Activated CD4-positive, alpha-beta T cell treated with anti-CD3 and anti-CD28 coated beads, Interleukin-2, amount 50 U/mL, for 48 hours (primary cell): ENCODE data around the gene METAP1.
"Not testable (repeated sequence)": the region's sequence is repeated elsewhere in the genome, so short reads cannot be mapped to it uniquely, and the experiment has no call there.

Source experiments
- DNase-seq, 2 experiments: peaks; one replicate each; pipeline ENCODE4 v3.0.0-alpha.2; 2020

Gene METAP1

DNA sequence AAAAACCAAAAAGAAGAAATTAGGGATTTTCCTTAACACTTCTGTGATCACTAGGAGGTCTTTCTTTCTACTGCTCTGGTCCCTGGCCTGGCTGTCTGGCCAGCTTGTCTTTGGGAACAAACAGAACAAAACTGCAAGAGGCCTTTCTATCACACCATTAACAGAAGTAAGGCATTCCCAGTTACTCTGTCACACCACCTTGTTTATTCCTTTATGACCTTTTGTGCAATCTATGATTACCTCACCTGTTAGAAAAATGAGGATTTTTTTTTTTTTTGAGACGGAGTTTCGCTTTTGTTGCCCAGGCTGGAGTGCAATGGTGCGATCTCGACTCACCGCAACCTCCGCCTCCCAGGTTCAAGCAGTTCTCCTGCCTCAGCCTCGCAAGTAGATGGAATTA, 3.0 kb downstream of the METAP1 start:
- no peak for DNase-seq

DNA sequence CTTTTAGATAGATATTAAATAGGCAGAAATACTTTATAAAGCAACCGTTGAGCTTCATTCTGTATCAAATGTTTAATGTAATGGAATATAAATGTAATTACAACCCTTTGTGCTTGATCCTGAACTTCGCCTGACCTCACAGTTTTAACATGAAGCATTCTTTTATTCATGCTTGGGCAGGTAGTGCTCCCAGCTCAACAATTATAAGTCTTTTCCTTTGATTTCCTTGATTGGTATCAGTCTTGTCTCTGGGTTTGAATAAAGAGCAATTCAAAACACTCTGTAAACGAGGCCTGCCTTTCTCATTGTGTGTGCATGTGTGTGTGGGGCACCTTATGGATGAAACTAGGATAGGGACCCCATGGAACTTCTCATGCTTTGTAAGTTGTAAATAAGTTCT, 6.8 kb downstream of the METAP1 start:
- DNase-seq, result no peak

DNA sequence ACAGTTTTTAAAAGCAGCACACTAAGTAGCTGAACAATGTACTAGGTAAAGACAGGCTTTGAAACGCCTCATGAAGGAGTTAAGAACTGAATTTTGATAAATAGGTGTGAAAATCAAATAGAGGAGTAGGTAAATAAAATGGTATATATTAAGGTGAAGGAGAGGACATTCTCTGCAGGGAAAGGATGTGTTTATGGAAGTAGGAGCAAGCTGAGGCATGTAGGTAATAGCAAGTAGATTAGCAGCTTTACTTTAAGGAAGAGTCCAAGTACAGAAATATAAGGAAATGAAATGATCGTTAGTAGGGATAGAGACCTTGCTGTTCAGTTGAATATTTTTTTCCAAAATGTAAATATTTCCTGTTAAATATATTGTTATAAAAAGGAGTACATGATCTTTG, 12.5 kb downstream of the METAP1 start:
- no peak for DNase-seq

DNA sequence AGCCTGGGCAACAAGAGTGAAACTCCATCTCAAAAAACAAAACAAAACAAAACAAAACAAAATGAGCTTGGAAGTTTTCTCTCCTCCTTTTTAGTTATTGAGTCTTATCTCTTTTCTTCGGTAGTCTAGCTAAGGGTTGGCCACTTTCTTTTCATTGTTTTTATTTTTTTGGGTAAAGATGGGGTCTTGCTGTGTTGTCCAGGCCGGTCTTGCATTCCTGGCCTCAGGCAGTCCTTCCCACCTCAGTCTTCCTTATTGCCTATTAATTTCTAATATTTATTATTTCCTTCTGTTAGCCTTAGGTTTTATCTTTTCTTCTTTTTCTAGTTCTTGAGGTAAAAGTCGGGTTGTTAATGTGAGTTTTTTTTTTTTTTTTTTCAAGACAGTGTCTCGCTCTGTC, 16.4 kb downstream of the METAP1 start:
- no peak for DNase-seq

DNA sequence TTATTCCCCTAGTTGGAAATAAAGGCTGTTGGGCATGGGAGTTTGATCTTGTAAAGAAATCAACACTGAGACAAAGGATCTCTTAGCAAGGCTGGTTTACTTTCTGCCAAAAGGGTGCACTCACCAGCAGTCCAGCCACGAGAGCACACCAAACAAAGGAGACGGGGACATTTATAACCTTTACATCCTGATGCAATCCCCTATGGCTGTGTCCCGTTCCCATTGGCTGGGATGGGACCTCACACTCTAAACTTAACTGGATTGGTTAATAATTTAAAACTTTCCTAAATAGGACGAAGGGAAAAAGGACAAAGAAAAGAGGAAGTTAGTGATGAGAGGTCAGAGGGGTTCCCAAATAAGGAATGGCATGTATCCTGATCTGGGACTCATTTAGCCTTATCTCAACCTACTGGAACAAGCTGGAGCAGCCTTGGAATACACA, 17.9 kb downstream of the METAP1 start:
- no peak for DNase-seq

DNA sequence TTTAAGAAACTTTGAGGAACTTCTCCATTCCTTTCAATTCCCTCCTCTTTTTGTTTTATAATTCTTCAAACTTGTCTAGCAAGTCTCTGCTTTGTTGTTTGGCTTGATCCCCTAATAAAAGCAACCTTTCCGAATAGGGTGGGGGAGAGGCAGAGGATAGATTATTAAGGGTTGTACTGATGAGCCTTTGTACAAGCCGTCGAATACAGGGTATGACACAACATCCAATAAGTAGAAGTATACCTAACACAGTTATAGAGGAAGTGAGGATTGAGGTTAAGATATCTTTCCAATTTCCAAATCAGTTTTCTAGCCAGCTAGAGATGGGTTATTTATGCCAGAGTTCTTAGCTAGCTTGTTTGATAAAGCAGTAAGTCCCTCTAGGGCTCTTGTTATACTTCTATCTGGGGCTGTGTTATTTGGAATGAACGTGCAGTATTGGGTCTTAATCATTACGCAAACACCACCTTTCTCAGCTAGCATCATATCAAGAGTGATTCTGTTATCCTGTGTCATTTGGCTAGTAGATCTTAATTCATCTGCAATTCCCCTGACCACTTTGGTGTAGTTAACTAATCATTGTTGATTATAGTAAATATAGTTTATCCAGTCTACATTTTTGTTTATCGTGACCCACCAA, 18.5 kb downstream of the METAP1 start:
- no peak for DNase-seq

DNA sequence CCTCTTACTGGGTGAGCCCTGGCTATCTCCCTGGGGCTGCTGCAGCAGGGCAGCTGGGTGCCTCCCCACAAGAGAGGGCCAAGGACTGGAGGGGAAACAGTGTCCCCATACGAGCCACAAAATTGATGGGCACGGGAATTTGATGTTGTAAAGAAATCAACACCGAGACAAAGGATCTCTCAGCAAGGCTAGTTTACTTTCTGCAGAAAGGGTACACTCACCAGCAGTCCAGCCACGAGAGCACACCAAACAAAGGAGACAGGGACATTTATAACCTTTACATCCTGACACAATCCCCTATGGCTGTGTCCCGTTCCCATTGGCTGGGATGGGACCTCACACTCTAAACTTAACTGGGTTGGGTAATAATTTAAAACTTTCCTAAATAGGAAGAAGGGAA, 25.9 kb downstream of the METAP1 start:
- no peak for DNase-seq

DNA sequence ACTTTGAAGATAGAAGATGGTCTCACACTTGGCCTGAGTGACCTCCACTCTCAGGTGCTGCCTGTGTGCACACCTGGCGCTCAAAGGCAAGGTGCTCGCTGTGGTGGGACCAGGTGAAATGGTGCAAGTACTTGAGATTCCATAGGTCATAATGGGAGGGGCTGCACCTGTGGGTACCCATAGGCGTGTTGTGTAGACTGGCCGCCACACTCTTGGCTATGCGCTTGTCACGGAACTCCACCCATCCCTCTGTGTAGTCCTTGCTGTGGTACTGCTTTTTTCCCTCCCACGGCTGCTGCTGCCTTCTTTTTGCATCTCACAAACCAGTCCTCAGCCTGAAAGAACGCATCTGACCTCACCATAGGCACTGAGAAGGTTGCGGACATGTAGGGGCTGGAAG, 27.0 kb downstream of the METAP1 start:
- DNase-seq, result no peak

DNA sequence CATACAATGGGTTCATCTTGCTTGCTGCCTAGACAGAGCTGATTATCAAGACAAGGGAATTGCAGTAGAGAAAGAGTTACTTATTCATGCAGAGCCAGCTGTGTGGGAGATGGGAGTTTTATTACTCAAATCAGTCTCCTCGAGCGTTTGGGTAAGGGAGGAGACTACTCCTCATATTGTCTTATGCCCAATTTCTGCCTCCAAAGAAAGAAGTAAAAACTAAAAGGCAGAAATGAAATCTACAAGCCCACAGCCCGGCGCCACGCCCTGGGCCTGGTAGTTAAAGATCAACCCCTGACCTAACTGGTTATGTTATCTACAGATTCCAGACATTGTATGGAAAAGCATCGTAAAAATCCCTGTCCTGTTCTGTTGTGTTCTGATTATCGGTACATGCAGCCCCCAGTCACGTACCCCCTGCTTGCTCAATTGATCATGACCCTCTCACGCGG, 28.3 kb downstream of the METAP1 start:
- DNase-seq, result not testable (repeated sequence)

DNA sequence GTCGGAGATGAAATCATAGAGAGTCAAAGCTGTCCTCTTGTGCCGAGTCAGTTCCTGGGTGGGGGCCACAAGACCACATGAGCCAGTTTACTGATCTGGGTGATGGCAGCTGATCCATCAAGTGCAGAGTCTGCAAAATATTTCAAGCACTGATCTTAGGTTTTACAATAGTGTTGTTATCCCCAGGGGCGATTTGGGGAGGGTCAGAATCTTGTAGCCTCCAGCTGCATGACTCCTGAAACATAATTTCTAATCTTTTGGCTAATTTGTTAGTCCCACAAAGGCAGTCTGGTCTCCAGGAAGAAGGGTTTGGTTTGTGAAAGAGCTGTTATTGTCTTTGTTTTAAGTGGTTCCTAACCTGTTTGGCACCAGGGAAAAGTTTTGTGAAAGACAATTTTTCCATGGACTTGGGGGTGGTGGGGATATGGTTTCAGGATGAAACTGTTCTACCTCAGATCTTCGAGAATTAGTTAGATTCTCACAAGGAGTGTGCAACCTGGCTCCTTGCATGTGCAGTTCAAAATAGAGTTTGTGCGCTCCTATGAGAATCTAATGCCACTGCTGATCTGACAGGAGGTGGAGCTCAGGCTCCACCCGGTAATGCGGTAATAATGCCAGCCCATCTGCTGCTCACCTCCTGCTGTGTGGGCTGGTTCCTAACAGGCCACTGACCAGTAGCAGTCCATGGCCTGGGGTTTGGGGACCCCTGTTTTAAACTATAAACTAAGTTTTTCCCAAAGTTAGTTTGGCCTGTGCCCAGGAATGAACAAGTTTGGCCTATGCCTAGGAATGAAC, 29.2 kb downstream of the METAP1 start:
- DNase-seq, result no peak

DNA sequence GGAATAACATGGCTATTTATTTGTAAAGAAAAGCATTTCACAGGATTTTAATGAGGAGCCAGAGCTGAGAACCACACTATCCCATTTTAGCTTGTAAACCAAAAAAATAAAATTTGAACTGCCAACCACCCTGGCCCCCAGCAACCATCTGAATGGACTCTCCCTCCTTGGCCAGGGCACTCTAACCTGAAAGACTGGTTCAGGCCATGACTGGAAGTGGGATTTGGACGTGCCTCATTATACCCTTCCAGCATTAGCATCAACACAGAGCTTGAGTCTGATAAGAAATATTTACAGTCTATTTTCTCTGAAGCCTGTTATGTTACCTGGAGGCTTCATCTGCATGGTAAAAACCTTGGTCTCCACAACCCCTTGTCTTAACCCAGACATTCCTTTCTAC, 30.0 kb downstream of the METAP1 start:
- no peak for DNase-seq

DNA sequence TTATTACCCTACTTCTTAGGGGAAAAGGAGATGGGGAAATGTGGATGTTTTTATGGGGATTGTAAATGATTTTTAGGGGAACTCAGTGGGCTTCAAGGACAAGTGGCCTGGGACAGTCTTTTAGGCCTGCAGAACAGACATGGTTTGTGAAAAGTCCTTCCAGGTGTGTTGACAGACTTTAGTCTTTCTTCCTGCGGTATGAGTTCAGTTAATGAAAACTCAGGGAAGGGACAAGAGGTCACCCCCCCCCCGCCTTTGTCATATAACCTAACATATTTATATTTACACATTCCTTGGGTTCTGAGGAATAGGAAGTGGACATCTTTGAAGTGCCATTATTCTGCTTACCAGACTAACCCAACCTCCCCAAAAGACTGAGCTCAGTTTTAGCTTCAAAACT, 31.8 kb downstream of the METAP1 start:
- DNase-seq, result no peak

DNA sequence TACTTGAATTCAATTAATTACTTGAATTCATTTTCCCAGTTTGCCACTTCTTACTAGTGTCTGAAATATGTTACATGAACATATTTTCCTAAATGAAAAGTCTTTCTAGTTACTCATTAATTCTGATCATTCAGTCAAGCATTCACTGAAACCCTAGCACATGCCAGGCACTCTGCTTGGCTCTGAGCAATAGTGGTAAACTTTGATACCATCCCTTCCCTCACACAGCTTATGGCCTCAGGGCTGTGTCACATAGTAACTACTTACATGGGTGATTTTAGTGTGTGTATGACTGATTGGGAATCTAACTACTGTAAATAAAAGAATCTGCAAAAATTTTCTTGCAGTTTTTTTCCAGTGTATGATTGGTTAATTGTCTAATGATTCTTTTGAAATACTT, 32.7 kb downstream of the METAP1 start:
- no peak for DNase-seq

DNA sequence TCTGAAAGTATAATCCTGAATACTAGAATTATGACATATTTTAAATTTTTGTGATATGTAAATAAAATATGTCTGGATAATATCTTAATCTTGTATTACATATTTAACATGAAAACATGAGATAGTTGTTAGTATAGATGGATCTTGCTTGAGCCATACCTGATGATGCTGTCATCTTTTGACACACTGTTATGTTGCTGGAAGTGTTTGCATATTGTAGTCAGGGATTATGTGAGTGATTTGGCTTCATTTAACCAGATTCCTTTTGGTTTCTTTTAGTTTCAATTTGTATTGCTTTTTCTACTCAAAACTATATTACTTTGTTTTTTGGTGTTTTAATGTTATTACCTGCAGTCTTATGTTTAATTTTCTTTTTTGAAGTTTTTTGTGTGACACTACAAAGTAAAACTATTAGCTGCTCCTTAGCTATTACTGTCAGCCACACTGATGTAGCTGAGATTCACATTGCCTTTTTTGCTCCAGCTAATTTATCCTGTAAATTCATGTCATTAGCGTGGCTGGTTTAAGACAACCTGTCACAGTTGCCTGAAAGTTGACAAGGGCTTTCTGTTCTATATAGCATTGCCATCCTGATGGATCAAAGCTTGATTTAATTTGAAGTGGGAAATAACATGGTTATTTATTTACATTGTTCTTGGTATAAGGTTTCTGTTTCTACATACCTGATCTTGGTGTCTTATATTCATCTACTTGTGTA, 33.7 kb downstream of the METAP1 start:
- no peak for DNase-seq

DNA sequence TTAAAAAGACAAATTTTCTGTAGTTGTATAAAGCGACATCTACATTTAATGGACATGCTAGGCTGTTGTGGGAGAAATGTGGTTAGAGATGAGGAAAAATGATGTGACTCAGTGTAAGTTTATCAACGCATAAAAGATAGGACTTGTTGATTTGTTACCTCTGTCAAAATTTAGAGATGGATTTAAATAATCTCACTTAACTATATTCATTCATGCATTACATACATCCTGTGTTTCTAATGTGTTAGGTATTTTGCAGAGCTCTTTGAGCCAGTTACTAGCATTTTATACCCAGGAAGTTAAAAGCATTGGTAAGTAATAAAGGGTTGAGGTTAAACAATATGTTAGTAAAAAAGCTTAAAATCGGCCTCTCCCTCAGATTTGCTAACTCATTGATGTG, 34.3 kb downstream of the METAP1 start:
- DNase-seq, result no peak

DNA sequence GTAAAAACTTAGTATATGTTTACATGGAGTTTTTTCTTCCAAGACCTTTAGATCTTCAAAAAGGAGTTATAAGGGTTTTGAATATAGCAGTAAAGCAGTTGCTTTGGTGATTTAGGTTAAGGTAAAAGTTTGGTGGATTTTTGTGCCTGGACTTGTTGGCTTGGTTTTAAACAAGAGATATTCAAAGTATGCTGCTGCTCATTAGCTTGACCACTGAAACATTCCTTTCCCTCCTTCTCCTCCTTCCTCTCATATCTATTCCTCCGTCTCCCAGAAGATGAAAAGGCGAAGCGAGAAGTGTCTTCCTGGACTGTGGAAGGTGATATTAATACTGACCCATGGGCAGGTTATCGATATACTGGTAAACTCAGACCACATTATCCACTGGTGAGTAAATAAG, 38.4 kb downstream of the METAP1 start:
- DNase-seq, result no peak

DNA sequence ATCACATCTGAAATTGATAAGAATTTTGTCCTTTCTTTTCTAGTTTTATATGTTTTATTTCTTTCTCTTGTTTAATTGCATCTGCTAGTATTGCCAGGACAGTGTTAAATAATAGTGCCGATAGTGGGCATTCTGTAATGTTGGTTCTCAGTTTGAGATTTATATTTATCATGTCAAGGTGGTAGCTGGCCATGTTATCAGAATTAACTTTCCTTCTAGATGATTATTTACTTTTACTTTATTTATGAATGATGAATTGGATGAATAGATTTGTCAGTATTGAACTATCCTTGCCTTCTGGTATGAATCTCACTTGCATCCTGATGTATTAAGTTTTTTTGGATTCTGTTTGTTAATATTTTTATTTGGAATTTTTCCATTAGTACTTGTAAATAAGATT, 42.7 kb downstream of the METAP1 start:
- no peak for DNase-seq

DNA sequence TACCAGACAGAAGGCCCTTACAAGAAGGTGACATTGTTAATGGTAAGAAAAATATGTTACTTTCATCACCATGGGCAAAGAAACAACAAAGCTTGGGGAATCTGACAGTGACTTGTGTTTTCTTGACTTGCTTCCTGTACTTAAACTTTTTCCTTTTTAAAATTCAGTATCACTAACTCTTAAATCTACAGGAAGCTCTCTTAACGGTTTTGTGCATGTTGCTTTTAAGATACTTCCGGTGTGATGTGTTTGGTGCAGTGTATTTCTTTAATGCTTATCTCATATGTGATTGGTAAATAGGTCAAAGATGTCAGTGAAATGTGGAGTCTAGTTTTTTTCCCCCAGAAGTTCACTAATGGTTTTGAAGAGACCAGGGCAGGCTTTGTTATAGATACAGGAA, 47.8 kb downstream of the METAP1 start:
- DNase-seq, result no peak

DNA sequence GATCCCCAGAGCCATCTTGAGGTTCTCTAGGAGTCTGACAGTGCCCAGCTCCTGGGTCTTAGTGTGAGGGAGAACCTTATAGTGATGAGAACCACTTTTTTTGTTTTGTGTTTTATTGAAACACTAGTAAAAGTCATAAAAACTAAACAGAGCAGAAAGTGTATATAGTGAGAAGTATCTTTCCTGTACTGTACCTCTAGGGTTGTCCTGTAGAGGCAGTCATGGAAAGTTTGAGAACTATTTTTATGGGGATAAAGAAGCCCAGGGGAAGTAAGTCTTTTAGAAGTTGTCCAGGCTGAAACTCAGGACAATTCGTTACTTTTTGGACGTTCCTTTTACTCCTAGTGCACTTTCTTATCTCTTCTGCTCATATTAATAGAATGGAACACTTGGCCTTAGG, 52.2 kb downstream of the METAP1 start:
- no peak for DNase-seq

DNA sequence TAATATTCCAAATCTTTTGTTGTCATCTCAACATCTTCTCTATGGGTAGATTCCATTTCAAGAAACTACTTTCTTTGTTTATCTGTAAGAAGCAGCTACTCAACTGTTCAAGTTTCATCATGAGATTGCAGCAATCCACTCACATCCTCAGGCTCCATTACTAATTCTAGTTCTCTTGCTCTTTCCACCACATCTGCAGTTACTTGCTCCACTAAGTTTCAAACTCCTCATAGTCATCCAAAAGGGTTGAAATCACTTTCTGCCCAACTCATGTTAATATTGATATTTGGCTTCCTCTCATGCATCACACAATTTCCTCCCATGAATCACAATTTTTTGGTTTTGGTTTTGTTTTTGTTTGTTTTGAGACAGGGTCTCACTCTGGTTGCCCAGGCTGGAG, 57.4 kb downstream of the METAP1 start:
- DNase-seq, result no peak

DNA sequence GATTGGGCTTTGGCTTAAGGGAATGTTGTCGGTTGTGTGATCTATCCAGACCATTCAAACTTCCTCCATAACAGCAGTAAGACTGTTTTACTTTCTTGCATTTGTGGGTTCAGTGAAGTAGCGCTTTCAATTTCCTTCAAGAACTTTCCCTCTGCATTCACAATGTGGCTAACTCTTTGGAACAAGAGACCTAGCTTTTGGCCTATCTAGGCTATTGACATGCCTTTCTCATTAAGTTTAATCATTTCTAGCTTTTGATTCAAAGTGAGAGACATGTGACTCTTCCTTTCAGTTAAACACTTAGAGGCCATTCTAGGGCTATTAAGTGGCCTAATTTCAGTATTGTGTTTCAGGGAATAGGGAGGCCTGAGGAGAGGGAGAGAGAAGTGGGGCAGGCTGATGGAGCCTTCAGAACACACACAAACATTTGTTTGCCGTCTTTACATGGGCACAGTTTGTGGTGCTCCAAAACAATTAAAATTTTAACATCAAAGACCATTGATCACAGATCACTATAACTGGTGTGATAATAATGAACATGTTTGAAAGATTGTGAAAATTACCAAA, 59.0 kb downstream of the METAP1 start:
- no peak for DNase-seq

DNA sequence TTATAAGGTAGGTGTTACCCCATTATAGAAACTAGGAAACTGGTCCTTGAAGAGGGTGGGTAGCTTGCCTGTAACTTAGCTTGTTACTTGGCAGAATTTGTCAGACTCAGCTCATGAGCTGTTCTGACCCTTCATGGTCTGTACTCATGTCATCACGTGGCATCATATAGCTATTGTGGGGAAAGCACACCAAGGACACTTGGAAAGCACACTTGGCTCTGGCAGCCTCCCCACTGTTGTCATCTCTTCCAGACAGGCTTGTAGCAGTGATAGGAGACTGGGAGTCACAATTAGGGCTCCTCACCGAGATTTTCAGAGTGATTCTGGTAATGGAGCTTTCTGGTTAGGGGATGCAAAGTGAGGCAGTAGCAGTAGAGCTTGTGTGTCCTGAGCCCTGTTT, 62.7 kb downstream of the METAP1 start:
- DNase-seq, result no peak

DNA sequence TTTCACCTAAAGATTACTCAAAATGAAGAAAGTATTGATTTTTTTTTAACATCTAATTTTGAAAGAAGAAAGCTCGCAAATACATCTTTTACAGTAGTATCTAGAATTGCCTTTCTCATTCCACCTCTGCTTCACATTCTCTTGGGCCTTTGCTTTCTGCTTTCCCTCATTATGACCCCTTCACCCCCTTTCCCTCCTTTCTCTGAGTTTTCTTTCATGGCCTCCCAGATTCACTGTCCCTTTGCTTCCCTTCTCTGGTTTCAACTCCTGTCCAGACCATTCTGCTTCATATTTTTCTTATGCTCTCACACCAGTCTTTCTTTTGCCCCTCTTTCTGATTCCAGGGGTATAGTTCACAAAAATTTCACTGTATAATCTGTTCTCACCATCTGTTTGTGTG, 64.0 kb downstream of the METAP1 start:
- no peak for DNase-seq
